GM12878 (cell line): ENCODE data around the gene RSAD2. TPM values are rescaled to one million over a fixed set of nuclear protein-coding genes. Genes with fewer than 3 reads are reported as not detected.

Source experiments
- ATAC-seq: fragments of 200-7000 bp; cut with Tn5 transposase; 3 replicates; pipeline ENCODE4 v1.9.1; 2020; ENCODE audit warnings: mild to moderate bottlenecking, moderate library complexity
- BruUV-seq: library from RNA; stranded (reverse); fragments of 400-500 nt; replicated peaks from 2 replicates; lab custom pipeline; 2021; lab: Mats Ljungman, UMichigan
- CTCF ChIA-PET: fragments of 300-600 bp; sonication (Branson Sonifier 250); formaldehyde crosslinking; extraction: SDS; loops from one replicate; lab custom pipeline; 2021; ENCODE audit warnings: inconsistent platforms; lab: Yijun Ruan, JAX
- POLR2A ChIA-PET: fragments of 350-600 bp; formaldehyde crosslinking; extraction: SDS; loops from one replicate; lab custom pipeline; 2021; ENCODE audit warnings: inconsistent platforms; lab: Charles Lee
- RAD21 ChIA-PET: fragments of 300-600 bp; sonication (Branson Sonifier 250); formaldehyde crosslinking; loops from one replicate; lab custom pipeline; 2023; ENCODE audit warnings: antibody characterized with exemption; ENCODE audit not compliant: unreplicated experiment; lab: Charles Lee
- SMC1A ChIA-PET: fragments of 300-600 bp; sonication (Branson Sonifier 250); formaldehyde crosslinking; loops from one replicate; lab custom pipeline; 2023; ENCODE audit not compliant: unreplicated experiment, uncharacterized antibody; lab: Charles Lee
- DNase-seq: peaks from one replicate; pipeline ENCODE4 v3.0.0-alpha.2; 2011; ENCODE audit warnings: low read depth, low spot score
- FAIRE-seq: peaks from 3 replicates; lab custom pipeline; 2011; peaks lifted over from hg19 to GRCh38; lab: Jason Lieb, UNC
- H2AFZ ChIP-seq: 2 replicates; pipeline ENCODE4 v1.6.0; 2011; ENCODE audit warnings: low read depth, low read length, control low read depth; ENCODE audit not compliant: control insufficient read depth
- H3K27ac ChIP-seq: 2 replicates; pipeline ENCODE4 v1.5.1; 2011; ENCODE audit warnings: control low read depth; ENCODE audit not compliant: control insufficient read depth, insufficient read depth
- H3K27me3 ChIP-seq, 2 experiments: replicated peaks in 1 of 2; 2 replicates each; pipeline versions ENCODE4 v1.6.0 to v1.6.1; 2011; ENCODE audit warnings: low read length in 1 of 2; ENCODE audit not compliant: control insufficient read depth in 2 of 2, insufficient read depth in 2 of 2
- H3K36me3 ChIP-seq, 2 experiments: 2 replicates each; pipeline ENCODE4 v1.5.1; 2011; ENCODE audit warnings: low read length in 1 of 2; ENCODE audit not compliant: control insufficient read depth in 2 of 2, insufficient read depth in 2 of 2
- H3K4me1 ChIP-seq: 2 replicates; pipeline ENCODE4 v1.6.1; 2011; ENCODE audit warnings: mild to moderate bottlenecking, low read length, moderate library complexity, mixed read lengths; ENCODE audit not compliant: control insufficient read depth, insufficient read depth
- H3K4me2 ChIP-seq: 2 replicates; pipeline ENCODE4 v1.6.0; 2011; ENCODE audit warnings: control low read depth; ENCODE audit not compliant: control insufficient read depth, insufficient read depth
- H3K4me3 ChIP-seq: fragments of 200-600 bp; sonication (generic); 2 replicates; pipeline ENCODE4 v1.5.1; 2016
- H3K79me2 ChIP-seq: 2 replicates; pipeline ENCODE4 v1.6.0; 2011; ENCODE audit warnings: low read length; ENCODE audit not compliant: control insufficient read depth, insufficient read depth
- H3K9ac ChIP-seq: 2 replicates; pipeline ENCODE4 v1.8.0; 2011; ENCODE audit warnings: low read length, control low read depth, mixed read lengths; ENCODE audit not compliant: control insufficient read depth, insufficient read depth
- H3K9me3 ChIP-seq: replicated peaks from 3 replicates; pipeline ENCODE4 v1.5.1; 2011; ENCODE audit warnings: mild to moderate bottlenecking, low read length; ENCODE audit not compliant: control insufficient read depth, insufficient read depth
- H4K20me1 ChIP-seq: 2 replicates; pipeline ENCODE4 v1.6.0; 2011; ENCODE audit not compliant: control insufficient read depth, insufficient read depth
- CBX3 ChIP-seq: fragments of 200-600 bp; sonication (generic); IDR thresholded peaks from 2 replicates; pipeline ENCODE4 v1.6.1; 2016; ENCODE audit warnings: low read depth, borderline replicate concordance
- CREB1 ChIP-seq: IDR thresholded peaks from 2 replicates; pipeline ENCODE4 v1.6.1; 2012; ENCODE audit warnings: low read depth, mild to moderate bottlenecking, inconsistent platforms
- EGR1 ChIP-seq, 2 experiments: IDR thresholded peaks; 1 replicate in 1 of 2; 2 replicates in 1 of 2; pipeline ENCODE4 v1.6.1; 2011 to 2012; ENCODE audit warnings: low read depth in 2 of 2, low read length in 2 of 2, borderline replicate concordance in 1 of 2, mild to moderate bottlenecking in 1 of 2, moderate library complexity in 1 of 2
- MTA3 ChIP-seq: IDR thresholded peaks from 2 replicates; pipeline ENCODE4 v1.6.1; 2012; ENCODE audit warnings: low read length, inconsistent platforms, borderline replicate concordance
- RAD51 ChIP-seq: fragments of 450-650 bp; IDR thresholded peaks from 2 replicates; pipeline ENCODE4 v1.6.1; 2016; ENCODE audit warnings: moderate library complexity, mild to moderate bottlenecking, inconsistent platforms
- SPI1 ChIP-seq: IDR thresholded peaks from 2 replicates; pipeline ENCODE4 v1.6.1; 2011; ENCODE audit warnings: low read depth, mild to moderate bottlenecking, low read length, moderate library complexity, borderline replicate concordance; ENCODE audit not compliant: insufficient read depth
- ZNF622 ChIP-seq: fragments of 450-650 bp; IDR thresholded peaks from 2 replicates; pipeline ENCODE4 v1.6.1; 2017; ENCODE audit warnings: mild to moderate bottlenecking, inconsistent platforms
- WGBS: methylation state at CpG from one replicate; pipeline ENCODE4 v1.1.6; 2016; ENCODE audit warnings: low lambda C conversion rate; ENCODE audit not compliant: insufficient replicate concordance, insufficient coverage; ENCODE audit errors: missing lambda C conversion rate; 5-methylcytosine and 5-hydroxymethylcytosine counted together
- in situ Hi-C: fragments of 300-500 bp; cut with MboI; formaldehyde crosslinking; loops from 9 replicates; pipeline ENCODE4 v1.14.3; 2018; ENCODE audit warnings: mixed read lengths
- intact Hi-C: fragments of 100-400 bp; cut with micrococcal nuclease; formaldehyde crosslinking; loops from one replicate; pipeline ENCODE4 v1.14.2; 2022; ENCODE audit not compliant: unreplicated experiment
- polyA plus RNA-seq, 11 experiments: library from polyadenylated mRNA; depleted of rRNA in 4 of 11; unstranded in 6 of 11; stranded (reverse) in 5 of 11; fragments of >200 nt; fragmentation: Nextera tagmentation in 4 of 11; fragmentation: Illumina TruSeq in 1 of 11; extraction: Ambion mirVana in 4 of 11; extraction: Trizol in 1 of 11; gene quantifications; 1 replicate in 1 of 11; 2 replicates in 10 of 11; pipeline versions ENCODE4 v1.2.1 to v1.2.3, GENCODE V29; 2011 to 2016; ENCODE audit warnings: inconsistent platforms in 2 of 11, missing spikeins in 2 of 11, low read depth in 1 of 11
- total RNA-seq, 4 experiments: library from RNA; depleted of rRNA in 3 of 4; stranded (reverse); fragments of >200 nt in 3 of 4; fragmentation: Illumina TruSeq in 1 of 4; extraction: Trizol in 1 of 4; gene quantifications; 2 replicates each; pipeline versions ENCODE4 v1.2.1 to v1.2.3, GENCODE V29; 2013 to 2021
- TF ChIP-seq, protein P1 (sequence below): fragments of 150-350 bp; IDR thresholded peaks from 2 replicates; pipeline ENCODE4 v1.6.1; 2016; ENCODE audit warnings: low read depth, low read length
- TF ChIP-seq, protein P2 (sequence below): IDR thresholded peaks from 2 replicates; pipeline ENCODE4 v1.6.1; 2012; ENCODE audit warnings: low read depth, low read length, improper control_type of control experiment
- TF ChIP-seq, protein P3 (sequence below): IDR thresholded peaks from 2 replicates; pipeline ENCODE4 v1.6.1; 2011; ENCODE audit warnings: low read depth, mild to moderate bottlenecking, low read length, moderate library complexity, borderline replicate concordance; ENCODE audit errors: extremely low read depth

Gene RSAD2
- total and polyA plus RNA-seq, 10 of the 15 experiments (the other 5 are each of a cell fraction or from before 2014, with no cell fraction given), result 0.24 to 0.90 (median 0.69) TPM

DNA sequence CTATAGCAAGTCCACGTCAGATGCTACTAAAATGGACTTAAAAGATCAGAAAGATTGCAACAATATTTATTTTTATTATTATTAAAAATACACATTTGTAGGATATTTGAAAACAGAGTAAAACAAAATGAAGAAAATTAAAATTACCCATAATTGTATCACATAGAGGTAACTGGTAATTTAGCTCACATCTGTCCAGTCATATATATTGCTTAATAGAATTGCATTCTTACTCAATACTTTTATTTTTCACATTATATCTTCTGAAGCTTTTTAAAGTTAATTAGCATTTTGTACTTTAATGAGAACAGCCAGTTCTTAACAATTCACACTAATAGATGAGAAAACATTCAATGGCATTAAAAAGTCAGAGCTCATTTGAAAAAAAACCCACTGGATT is 28.1 kb downstream of the RSAD2 start (continued):
- TF ChIP-seq, protein P1, sequence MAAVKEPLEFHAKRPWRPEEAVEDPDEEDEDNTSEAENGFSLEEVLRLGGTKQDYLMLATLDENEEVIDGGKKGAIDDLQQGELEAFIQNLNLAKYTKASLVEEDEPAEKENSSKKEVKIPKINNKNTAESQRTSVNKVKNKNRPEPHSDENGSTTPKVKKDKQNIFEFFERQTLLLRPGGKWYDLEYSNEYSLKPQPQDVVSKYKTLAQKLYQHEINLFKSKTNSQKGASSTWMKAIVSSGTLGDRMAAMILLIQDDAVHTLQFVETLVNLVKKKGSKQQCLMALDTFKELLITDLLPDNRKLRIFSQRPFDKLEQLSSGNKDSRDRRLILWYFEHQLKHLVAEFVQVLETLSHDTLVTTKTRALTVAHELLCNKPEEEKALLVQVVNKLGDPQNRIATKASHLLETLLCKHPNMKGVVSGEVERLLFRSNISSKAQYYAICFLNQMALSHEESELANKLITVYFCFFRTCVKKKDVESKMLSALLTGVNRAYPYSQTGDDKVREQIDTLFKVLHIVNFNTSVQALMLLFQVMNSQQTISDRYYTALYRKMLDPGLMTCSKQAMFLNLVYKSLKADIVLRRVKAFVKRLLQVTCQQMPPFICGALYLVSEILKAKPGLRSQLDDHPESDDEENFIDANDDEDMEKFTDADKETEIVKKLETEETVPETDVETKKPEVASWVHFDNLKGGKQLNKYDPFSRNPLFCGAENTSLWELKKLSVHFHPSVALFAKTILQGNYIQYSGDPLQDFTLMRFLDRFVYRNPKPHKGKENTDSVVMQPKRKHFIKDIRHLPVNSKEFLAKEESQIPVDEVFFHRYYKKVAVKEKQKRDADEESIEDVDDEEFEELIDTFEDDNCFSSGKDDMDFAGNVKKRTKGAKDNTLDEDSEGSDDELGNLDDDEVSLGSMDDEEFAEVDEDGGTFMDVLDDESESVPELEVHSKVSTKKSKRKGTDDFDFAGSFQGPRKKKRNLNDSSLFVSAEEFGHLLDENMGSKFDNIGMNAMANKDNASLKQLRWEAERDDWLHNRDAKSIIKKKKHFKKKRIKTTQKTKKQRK, result no peak
- TF ChIP-seq EGR1 (IDR thresholded peaks at IDR 0.05; ENCODE audit: borderline replicate concordance in 1 of 2, low read depth in 2 of 2, low read length in 2 of 2), result no peak
- TF ChIP-seq RAD51, result no peak
- TF ChIP-seq, protein P2, sequence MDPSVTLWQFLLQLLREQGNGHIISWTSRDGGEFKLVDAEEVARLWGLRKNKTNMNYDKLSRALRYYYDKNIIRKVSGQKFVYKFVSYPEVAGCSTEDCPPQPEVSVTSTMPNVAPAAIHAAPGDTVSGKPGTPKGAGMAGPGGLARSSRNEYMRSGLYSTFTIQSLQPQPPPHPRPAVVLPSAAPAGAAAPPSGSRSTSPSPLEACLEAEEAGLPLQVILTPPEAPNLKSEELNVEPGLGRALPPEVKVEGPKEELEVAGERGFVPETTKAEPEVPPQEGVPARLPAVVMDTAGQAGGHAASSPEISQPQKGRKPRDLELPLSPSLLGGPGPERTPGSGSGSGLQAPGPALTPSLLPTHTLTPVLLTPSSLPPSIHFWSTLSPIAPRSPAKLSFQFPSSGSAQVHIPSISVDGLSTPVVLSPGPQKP, result no peak

DNA sequence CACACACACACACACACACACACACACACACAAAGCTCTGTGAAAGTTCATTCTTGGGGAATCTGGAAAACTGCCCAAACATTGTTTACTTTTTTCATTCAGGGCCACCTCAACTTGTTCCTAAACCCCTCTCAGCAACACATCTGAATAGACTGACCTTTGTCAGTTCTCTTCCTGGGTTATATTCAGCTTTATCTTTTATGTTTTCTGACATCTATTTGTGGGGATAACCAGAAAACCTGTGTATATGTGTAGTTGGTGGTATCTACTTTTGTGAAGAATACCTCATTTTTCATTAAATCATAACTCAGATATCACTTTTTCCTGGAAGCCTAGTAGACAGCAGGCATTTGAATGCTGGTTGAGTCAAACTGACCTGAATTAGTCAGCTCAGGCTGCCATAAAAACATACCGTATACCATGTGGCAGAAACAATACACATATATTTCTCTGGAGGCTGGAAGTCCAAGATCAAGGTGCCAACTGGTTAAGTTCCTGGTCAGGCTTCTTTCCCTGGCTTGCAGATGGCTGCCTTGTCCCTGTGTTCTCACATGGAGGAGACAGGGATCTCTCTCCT is 28.7 kb downstream of the RSAD2 start:
- FAIRE-seq (no peak), ATAC-seq (no peak), DNase-seq (no peak)
- BruUV-seq, result no TSS peak
- H3K4me1 ChIP-seq, result peaks cover 25% of the 10 kb centered on the region
- in situ Hi-C loops (no loop called here), intact Hi-C loops (no loop called here)
- H4K20me1 ChIP-seq, result no peaks in the 10 kb centered on the region
- TF ChIP-seq, protein P3, sequence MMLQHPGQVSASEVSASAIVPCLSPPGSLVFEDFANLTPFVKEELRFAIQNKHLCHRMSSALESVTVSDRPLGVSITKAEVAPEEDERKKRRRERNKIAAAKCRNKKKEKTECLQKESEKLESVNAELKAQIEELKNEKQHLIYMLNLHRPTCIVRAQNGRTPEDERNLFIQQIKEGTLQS, result no peak
- TF ChIP-seq MTA3 (no peak), CBX3 (no peak), CREB1 (no peak), SPI1 (no peak), ZNF622 (no peak)
- RAD21 ChIA-PET, result interaction anchor here (0.7 to 1.7 kb wide), 5 partner anchors 9 to 108 kb away, joined by 3 to 10 read pairs (median 3); partner anchors contain the start of gene RSAD2
- POLR2A ChIA-PET, result interaction anchor here (0.7 kb wide), 1 partner anchor 38 kb away, joined by 5 read pairs; no protein-coding TSS in a partner anchor
- no peaks in the 10 kb centered on the region for H3K36me3 ChIP-seq
- no peaks in the 10 kb centered on the region for H3K27me3 ChIP-seq
- H2AFZ ChIP-seq, result no peak overlapping the region
- no peak overlapping the region for H3K27ac ChIP-seq
- no peak overlapping the region for H3K4me2 ChIP-seq
- SMC1A ChIA-PET, result interaction anchor here (0.7 to 5.8 kb wide), 10 partner anchors 10 to 622 kb away, joined by 3 to 53 read pairs (median 3); no protein-coding TSS in a partner anchor
- H3K4me3 ChIP-seq, result no peak overlapping the region
- CTCF ChIA-PET, result interaction anchor here (0.6 to 6.3 kb wide), 5 partner anchors 9 to 138 kb away, joined by 4 to 37 read pairs (median 29); partner anchors contain the start of gene RNF144A
- H3K9me3 ChIP-seq, result peaks cover 2% of the 10 kb centered on the region; the same call in 2 of the 3 replicates
- WGBS, result 37% methylated on average over 1 of the region's 1 CpG
- H3K9ac ChIP-seq, result no peak overlapping the region
- H3K79me2 ChIP-seq, result no peaks in the 10 kb centered on the region
